Panc1 (cell line): ENCODE data around the gene NTN4. TPM values are rescaled to one million over a fixed set of nuclear protein-coding genes. Genes with fewer than 3 reads are reported as not detected.

Source experiments
- ATAC-seq: fragments of 200-7000 bp; cut with Tn5 transposase; 2 replicates; pipeline ENCODE4 v1.9.1; 2020; ENCODE audit warnings: mild to moderate bottlenecking, moderate library complexity
- Bru-seq: library from RNA; stranded (reverse); fragments of 400-500 nt; gene quantifications from one replicate; lab custom pipeline; 2021; lab: Mats Ljungman, UMichigan
- BruChase-seq, 2 experiments: library from RNA; stranded (reverse); fragments of 400-500 nt; gene quantifications; one replicate each; lab custom pipeline; 2021; lab: Mats Ljungman, UMichigan
- BruUV-seq: library from RNA; stranded (reverse); fragments of 400-500 nt; replicated peaks from 2 replicates; lab custom pipeline; 2021; lab: Mats Ljungman, UMichigan
- CTCF ChIA-PET: fragments of 300-600 bp; sonication (Branson Sonifier 250); formaldehyde crosslinking; loops from one replicate; lab custom pipeline; 2022; ENCODE audit warnings: antibody characterized with exemption; lab: Charles Lee
- POLR2A ChIA-PET: fragments of 300-600 bp; sonication (Branson Sonifier 250); formaldehyde crosslinking; loops from one replicate; lab custom pipeline; 2022; ENCODE audit warnings: antibody characterized with exemption; lab: Charles Lee
- DNase-seq: peaks from one replicate; pipeline ENCODE4 v3.0.0-alpha.2; 2010; ENCODE audit warnings: low read depth, low spot score
- H3K27ac ChIP-seq: 2 replicates; pipeline ENCODE4 v1.5.1; 2011; ENCODE audit warnings: mild to moderate bottlenecking, low read length, inconsistent platforms
- H3K27me3 ChIP-seq: fragments of 200-500 bp; sonication (Bioruptor generic); 2 replicates; pipeline ENCODE4 v1.6.0; 2014; ENCODE audit warnings: low read length, inconsistent platforms; ENCODE audit not compliant: control insufficient read depth, insufficient read depth
- H3K36me3 ChIP-seq: fragments of 200-500 bp; sonication (Bioruptor generic); 2 replicates; pipeline ENCODE4 v1.5.1; 2014; ENCODE audit warnings: inconsistent platforms, mild to moderate bottlenecking, low read length, moderate library complexity; ENCODE audit not compliant: control insufficient read depth, insufficient read depth
- H3K4me1 ChIP-seq: 2 replicates; pipeline ENCODE4 v1.5.1; 2011; ENCODE audit warnings: inconsistent platforms, mild to moderate bottlenecking, low read length, moderate library complexity; ENCODE audit not compliant: control insufficient read depth, insufficient read depth
- H3K4me3 ChIP-seq, 2 experiments: 2 replicates each; pipeline ENCODE4 v1.5.1; 2011 to 2012; ENCODE audit warnings: low read depth in 2 of 2, low read length in 2 of 2, mild to moderate bottlenecking in 2 of 2, inconsistent platforms in 1 of 2, moderate library complexity in 1 of 2
- H3K9me3 ChIP-seq: fragments of 200-500 bp; sonication (Bioruptor generic); 2 replicates; pipeline ENCODE4 v1.5.1; 2014; ENCODE audit warnings: low read depth, mild to moderate bottlenecking, inconsistent platforms, low read length, moderate library complexity; ENCODE audit not compliant: control insufficient read depth, insufficient read depth
- CTCF ChIP-seq: fragments of 450-650 bp; IDR thresholded peaks from 2 replicates; pipeline ENCODE4 v1.5.1; 2017; ENCODE audit warnings: mild to moderate bottlenecking
- POLR2AphosphoS5 ChIP-seq: IDR thresholded peaks from 2 replicates; pipeline ENCODE4 v1.6.1; 2012; ENCODE audit warnings: mild to moderate bottlenecking, low read depth, low read length, moderate library complexity
- REST ChIP-seq, 2 experiments: IDR thresholded peaks; 2 replicates each; pipeline ENCODE4 v1.6.1; 2011 to 2012; ENCODE audit warnings: low read depth in 2 of 2, control low read depth in 1 of 2, low read length in 1 of 2, mild to moderate bottlenecking in 1 of 2, moderate library complexity in 1 of 2; ENCODE audit not compliant: insufficient read depth in 1 of 2
- SIN3A ChIP-seq: IDR thresholded peaks from 2 replicates; pipeline ENCODE4 v1.6.1; 2012; ENCODE audit warnings: low read depth, mild to moderate bottlenecking, low read length, moderate library complexity, borderline replicate concordance; ENCODE audit not compliant: insufficient read depth
- TCF7L2 ChIP-seq: IDR thresholded peaks from 2 replicates; pipeline ENCODE4 v1.6.1; 2011; ENCODE audit warnings: mild to moderate bottlenecking, low read depth, low read length, inconsistent platforms
- in situ Hi-C: cut with HindIII; loops from 2 replicates; pipeline ENCODE4 v1.10.0; 2016; ENCODE audit warnings: low sequenced_read_pairs, low pct_unique_long_range_greater_than_20kb
- intact Hi-C: fragments of 100-400 bp; cut with micrococcal nuclease; formaldehyde crosslinking; loops from one replicate; pipeline ENCODE4 v1.10.0; 2022; ENCODE audit not compliant: unreplicated experiment
- long read RNA-seq: library from polyadenylated mRNA; unstranded; transcript quantifications from one replicate; pipeline ENCODE4 v2.0.0, GENCODE V29; 2021; ENCODE audit not compliant: unreplicated experiment
- polyA plus RNA-seq: library from polyadenylated mRNA; unstranded; fragments of >200 nt; gene quantifications from one replicate; pipeline ENCODE4 v1.2.1, GENCODE V29; 2012; ENCODE audit warnings: missing spikeins; ENCODE audit not compliant: insufficient read length
- total RNA-seq: library from RNA; stranded (reverse); gene quantifications from one replicate; pipeline ENCODE4 v1.2.1, GENCODE V29; 2021; ENCODE audit not compliant: unreplicated experiment

The NTN4 gene
- total RNA-seq (17.1 TPM), Bru-seq, nascent RNA (percentile 60 among the genes with signal in this experiment), BruChase-seq, experiment 1, labeled RNA remaining after a 2-hour chase (percentile 49 among the genes with signal in this experiment), BruChase-seq, experiment 2, labeled RNA remaining after a 6-hour chase (percentile 55 among the genes with signal in this experiment)
- 13.2 TPM for polyA plus RNA-seq
- long read RNA-seq, transcript NTN4-201 (10 exons, 3,615 nt): major isoform, 59 of 77 reads
- long read RNA-seq, partial matches to known transcripts: 6 of 77 reads
- long read RNA-seq, other reads (novel, unspliced or antisense): 11 of 77 reads

- DNase-seq (no peak), ATAC-seq (peak; percentile 69)
- intact Hi-C loops (no loop called here), in situ Hi-C loops (no loop called here)
- no TSS peak for BruUV-seq
- peaks cover 2% of the 10 kb centered on the region; the same call in 1 of the 2 replicates for H3K4me1 ChIP-seq
- no peaks in the 10 kb centered on the region; the same call in 1 of the 2 replicates for H3K36me3 ChIP-seq
- no peak for TF ChIP-seq TCF7L2
- no peak for TF ChIP-seq SIN3A
- TF ChIP-seq CTCF: no peak
- no peak for TF ChIP-seq REST (IDR thresholded peaks at IDR 0.05; ENCODE audit: insufficient read depth in 1 of 2, low read depth in 2 of 2, low read length in 1 of 2)
- TF ChIP-seq POLR2AphosphoS5: no peak
- POLR2A ChIA-PET: no interaction called here
- CTCF ChIA-PET: no interaction called here
- no peaks in the 10 kb centered on the region for H3K9me3 ChIP-seq
- peaks cover 28% of the 10 kb centered on the region for H3K27me3 ChIP-seq
- H3K4me3 ChIP-seq: peak within 1 kb of the TSS; percentile 56 to 83
- peak within 1 kb of the TSS; percentile 54; the same call in 1 of the 2 replicates for H3K27ac ChIP-seq
Measured at GRCh38 chr12:95790033-95790916, at the start of gene NTN4. Gene NTN4 (minus strand): TSS chr12:95790764. CDS start chr12:95790309, 455 bp downstream.

- BruUV-seq: no TSS peak
- DNase-seq: no peak
- no peak for TF ChIP-seq TCF7L2
- TF ChIP-seq CTCF: no peak
- no peak for TF ChIP-seq REST (IDR thresholded peaks at IDR 0.05; ENCODE audit: insufficient read depth in 1 of 2, low read depth in 2 of 2, low read length in 1 of 2)
- TF ChIP-seq SIN3A: no peak
- TF ChIP-seq POLR2AphosphoS5: no peak
- no peak overlapping the region for H3K27ac ChIP-seq
- in situ Hi-C loops (no loop called here), intact Hi-C loops (no loop called here)
- H3K36me3 ChIP-seq: no peaks in the 10 kb centered on the region
- peaks cover 13% of the 10 kb centered on the region for H3K4me1 ChIP-seq
- peak overlapping the region in 1 of 2 experiments; percentile 52; a peak in 2 of 4 replicates for H3K4me3 ChIP-seq
- no peaks in the 10 kb centered on the region for H3K9me3 ChIP-seq
- ChIA-PET CTCF (interaction anchor here (0.7 kb wide), 1 partner anchor 214 kb away, joined by 3 read pairs; no protein-coding TSS in a partner anchor), POLR2A (no interaction called here)
- ATAC-seq: 0 out of 2 replicates have a peak, but pooled peaks have one; percentile 33
- peaks cover 6% of the 10 kb centered on the region for H3K27me3 ChIP-seq
Measured at GRCh38 chr12:95838125-95838524, 47.6 kb upstream of the NTN4 start.
